ENCODE measurements around the gene TIGD6.

- TF ChIP-seq CTCF (IDR thresholded peaks at IDR 0.05) (no peak), ZFX (IDR thresholded peaks at IDR 0.05; ENCODE audit: borderline replicate concordance) (no peak)
These were observed 38.1 kb upstream of the TIGD6 start for GRCh38 chr5:150038547-150038946.
